CD4-positive, alpha-beta memory T cell (primary cell): ENCODE data around the gene LRCH3. TPM values are rescaled to one million over a fixed set of nuclear protein-coding genes. Genes with fewer than 3 reads are reported as not detected.

Experiments used
- CTCF ChIA-PET: fragments of 350-600 bp; sonication (Branson Sonifier 250); formaldehyde crosslinking; loops from one replicate; lab custom pipeline; 2021; ENCODE audit warnings: inconsistent platforms; ENCODE audit not compliant: partially characterized antibody; lab: Charles Lee
- POLR2A ChIA-PET: fragments of 350-600 bp; sonication (Branson Sonifier 250); formaldehyde crosslinking; loops from one replicate; lab custom pipeline; 2021; ENCODE audit not compliant: partially characterized antibody; lab: Charles Lee
- DNase-seq, 5 donors: peaks; one replicate each; pipeline versions ENCODE4 v3.0.0 to v3.0.0-alpha.2; 2020 to 2022; ENCODE audit warnings: mixed read lengths in 1 of 5
- H3K27ac ChIP-seq: one replicate; pipeline ENCODE4 v1.7.0; 2013; ENCODE audit warnings: low read depth, low read length
- H3K27me3 ChIP-seq: 2 replicates; pipeline ENCODE4 v1.7.0; 2013; ENCODE audit warnings: mild to moderate bottlenecking, low read length, moderate library complexity; ENCODE audit not compliant: insufficient read depth
- H3K36me3 ChIP-seq: 2 replicates; pipeline ENCODE4 v1.7.0; 2013; ENCODE audit warnings: mild to moderate bottlenecking, low read length, moderate library complexity; ENCODE audit not compliant: insufficient read depth
- H3K4me1 ChIP-seq: 2 replicates; pipeline ENCODE4 v1.7.0; 2013; ENCODE audit warnings: mild to moderate bottlenecking, low read length, moderate library complexity; ENCODE audit not compliant: insufficient read depth
- H3K4me3 ChIP-seq, 2 donors: one replicate each; pipeline ENCODE4 v1.7.0; 2013; ENCODE audit warnings: low read length in 2 of 2, mild to moderate bottlenecking in 1 of 2
- H3K9me3 ChIP-seq, 2 donors: one replicate each; pipeline ENCODE4 v1.7.0; 2013; ENCODE audit warnings: low read length in 2 of 2, control low read depth in 1 of 2; ENCODE audit not compliant: control insufficient read depth in 1 of 2
- H3K27ac Mint-ChIP-seq, 7 donors: one replicate each; pipeline ENCODE4 v1.8.0; 2020 to 2021; ENCODE audit warnings: mixed read lengths in 7 of 7, mild to moderate bottlenecking in 6 of 7, inconsistent platforms in 3 of 7, moderate library complexity in 3 of 7
- H3K27me3 Mint-ChIP-seq, 2 donors: one replicate each; pipeline ENCODE4 v1.8.0; 2020 to 2021; ENCODE audit warnings: mixed read lengths in 2 of 2
- H3K36me3 Mint-ChIP-seq, 2 donors: one replicate each; pipeline ENCODE4 v1.8.0; 2020 to 2021; ENCODE audit warnings: mixed read lengths in 2 of 2, inconsistent platforms in 1 of 2, mild to moderate bottlenecking in 1 of 2
- H3K4me1 Mint-ChIP-seq, 4 donors: one replicate each; pipeline ENCODE4 v1.8.0; 2020 to 2021; ENCODE audit warnings: mixed read lengths in 4 of 4, mild to moderate bottlenecking in 1 of 4
- H3K4me3 Mint-ChIP-seq, 8 donors: one replicate each; pipeline ENCODE4 v1.8.0; 2020 to 2021; ENCODE audit warnings: mixed read lengths in 8 of 8, mild to moderate bottlenecking in 7 of 8, moderate library complexity in 6 of 8, inconsistent platforms in 3 of 8
- H3K9me3 Mint-ChIP-seq, 8 donors: one replicate each; pipeline ENCODE4 v1.8.0; 2020 to 2021; ENCODE audit warnings: mixed read lengths in 8 of 8, mild to moderate bottlenecking in 5 of 8, inconsistent platforms in 3 of 8, moderate library complexity in 1 of 8
- intact Hi-C: fragments of 100-400 bp; cut with micrococcal nuclease; formaldehyde crosslinking; loops from one replicate; pipeline ENCODE4 v1.15.1; 2023
- polyA plus RNA-seq, 2 donors: library from polyadenylated mRNA; unstranded; fragments of 300-500 nt; fragmentation: Illumina TruSeq; gene quantifications; one replicate each; pipeline ENCODE4 v1.2.3, GENCODE V29; 2021
- total RNA-seq, 2 experiments: library from RNA; stranded (reverse); gene quantifications; one replicate each; pipeline ENCODE4 v1.2.3, GENCODE V29; 2021

LRCH3 gene
- total and polyA plus RNA-seq, 4 experiments from 2014 or later, result 7.4 to 87.7 (median 48.7) TPM

DNA sequence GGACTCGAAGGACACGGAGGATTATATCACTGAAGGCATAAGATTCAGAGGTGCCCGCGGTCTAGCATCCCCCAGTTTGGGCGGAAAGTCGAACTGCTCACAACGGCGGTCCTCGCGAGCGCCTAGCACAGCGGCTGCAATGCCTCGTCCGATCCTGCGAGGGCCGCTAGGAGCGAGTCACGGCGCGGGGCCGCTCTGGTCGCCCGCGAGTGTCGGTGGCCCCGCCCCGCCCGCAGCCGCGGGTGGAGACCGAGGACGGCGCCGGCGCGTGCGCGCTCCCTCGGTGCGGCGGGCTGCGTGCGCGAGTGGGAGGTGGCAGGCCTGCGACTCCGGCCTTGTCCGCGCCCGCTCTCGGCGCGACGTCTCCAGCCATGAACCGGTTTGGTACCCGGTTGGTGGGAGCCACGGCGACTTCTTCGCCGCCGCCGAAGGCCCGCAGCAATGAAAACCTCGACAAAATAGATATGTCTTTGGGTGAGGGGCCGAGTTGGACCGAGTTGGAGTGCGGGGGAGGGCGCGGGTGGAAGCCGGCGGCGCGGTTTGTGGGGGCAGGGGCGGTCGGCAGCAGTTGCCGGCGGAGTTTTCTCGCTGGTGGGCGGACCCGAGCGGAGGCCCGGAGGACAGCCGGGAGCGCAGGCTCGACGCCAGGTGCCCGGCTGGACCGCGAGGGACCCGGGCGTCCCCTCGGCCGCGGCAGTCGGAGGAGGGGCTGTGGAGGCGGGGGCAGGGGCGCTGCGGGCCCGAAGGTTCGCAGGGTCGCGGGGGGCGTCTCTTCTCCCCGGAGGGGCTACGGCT is 41.3 kb upstream of the LRCH3 start, which contains the start of gene FYTTD1:
Gene FYTTD1, plus strand, starts transcription at position 283 of the 795 bp plus-strand sequence. Its CDS starts 89 bp downstream, at position 372.
- Mint-ChIP-seq H3K27ac (peak within 1 kb of the TSS; percentile 97 to 99 (median 99)), H3K27me3 (peaks cover 0 to 2% of the 10 kb centered on the region in 2 donors), H3K9me3 (no peaks in the 10 kb centered on the region), H3K36me3 (peaks cover 0 to 13% of the 10 kb centered on the region in 2 donors), H3K4me1 (peaks cover 26 to 54% (median 39%) of the 10 kb centered on the region in 4 donors), H3K4me3 (peak within 1 kb of the TSS; percentile 93 to 99 (median 98))
- POLR2A ChIA-PET, result interaction anchor here (1.2 to 4.2 kb wide), 6 partner anchors 13 to 200 kb away, joined by 3 to 42 read pairs (median 28); partner anchors contain the start of genes LRCH3, RPL35A and RUBCN
- CTCF ChIA-PET, result interaction anchor here (0.7 to 1.7 kb wide), 10 partner anchors 9 to 156 kb away, joined by 3 to 11 read pairs (median 4); no protein-coding TSS in a partner anchor
- intact Hi-C loops, result loop anchor here (1.0 to 5.0 kb wide), 7 partner anchors 13 to 203 kb away; partner anchors contain the start of genes BDH1, LRCH3, RPL35A and RUBCN
- Histone ChIP-seq H3K36me3 (no peaks in the 10 kb centered on the region), H3K27ac (peak within 1 kb of the TSS; percentile 86), H3K4me1 (peaks cover 50% of the 10 kb centered on the region), H3K4me3 (peak within 1 kb of the TSS; percentile 75 to 89), H3K27me3 (no peaks in the 10 kb centered on the region), H3K9me3 (no peaks in the 10 kb centered on the region)
- peak; percentile 86 to 90 (median 88) for DNase-seq

GRCh38 chr3:197750396-197750831 is 40.6 kb upstream of the LRCH3 start:
- H3K9me3 Mint-ChIP-seq, result no peaks in the 10 kb centered on the region
- DNase-seq, result peak; percentile 61 to 71 (median 65)
- Histone ChIP-seq H3K27ac (peak overlapping the region; percentile 86), H3K36me3 (no peaks in the 10 kb centered on the region), H3K27me3 (no peaks in the 10 kb centered on the region), H3K4me3 (peak overlapping the region; percentile 75 to 89), H3K4me1 (peaks cover 51% of the 10 kb centered on the region), H3K9me3 (no peaks in the 10 kb centered on the region)
- H3K4me3 Mint-ChIP-seq, result peak overlapping the region; percentile 93 to 99 (median 96)
- peaks cover 0 to 13% of the 10 kb centered on the region in 2 donors for H3K36me3 Mint-ChIP-seq
- peaks cover 0 to 2% of the 10 kb centered on the region in 2 donors for H3K27me3 Mint-ChIP-seq
- intact Hi-C loops, result loop anchor here (1.0 to 5.0 kb wide), 5 partner anchors 40 to 202 kb away; partner anchors contain the start of genes BDH1, LRCH3 and RPL35A
- H3K4me1 Mint-ChIP-seq, result peaks cover 30 to 58% (median 42%) of the 10 kb centered on the region in 4 donors
- ChIA-PET CTCF (interaction anchor here (0.7 to 1.7 kb wide), 7 partner anchors 27 to 151 kb away, joined by 3 to 7 read pairs (median 4); no protein-coding TSS in a partner anchor), POLR2A (interaction anchor here (0.6 to 4.2 kb wide), 6 partner anchors 14 to 199 kb away, joined by 3 to 42 read pairs (median 18); partner anchors contain the start of genes LRCH3, RPL35A and RUBCN)
- H3K27ac Mint-ChIP-seq, result peak overlapping the region; percentile 90 to 98 (median 95)

DNA sequence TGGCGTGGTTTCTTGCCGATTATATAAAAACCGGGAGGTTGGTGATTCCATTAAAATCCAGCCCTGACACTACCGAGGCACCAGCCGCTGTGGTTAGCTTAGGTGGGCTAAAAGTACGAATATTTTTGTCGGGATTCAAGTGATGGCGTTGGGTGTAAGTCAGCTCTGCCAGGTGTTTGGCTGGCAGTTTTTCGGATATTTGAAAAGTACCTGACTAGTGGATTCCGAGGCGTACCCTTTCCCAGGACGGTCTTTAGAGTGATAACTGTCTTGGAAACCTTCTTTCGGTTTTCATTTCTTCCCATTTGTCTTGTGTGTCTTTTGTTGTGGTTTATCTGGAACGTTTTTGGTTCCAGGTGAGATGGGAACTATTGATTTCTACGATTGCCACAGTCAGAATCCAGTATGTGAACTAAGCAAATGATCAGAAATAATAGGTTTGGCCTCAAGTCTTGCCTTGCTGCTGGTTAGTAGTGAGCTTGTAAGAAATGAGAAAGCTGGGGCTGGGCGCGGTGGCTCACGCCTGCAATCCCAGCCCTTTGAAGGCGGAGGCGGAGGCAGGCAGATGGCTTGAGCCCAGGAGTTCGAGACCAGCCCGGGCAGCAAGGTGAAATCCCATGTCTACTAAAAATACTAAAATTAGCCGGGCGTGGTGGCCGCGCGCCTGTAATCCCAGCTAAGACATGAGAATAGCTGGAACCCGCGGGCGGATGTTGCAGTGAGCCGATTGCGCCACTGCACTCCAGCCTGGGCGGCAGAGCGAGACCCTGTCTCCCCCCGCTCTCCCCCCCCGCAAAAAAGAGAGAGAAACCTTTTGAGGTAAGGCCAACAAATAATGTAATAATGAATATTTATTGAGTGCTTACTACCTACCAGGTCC is 40.0 kb upstream of the LRCH3 start:
- CTCF ChIA-PET, result interaction anchor here (0.7 to 1.7 kb wide), 7 partner anchors 26 to 152 kb away, joined by 3 to 7 read pairs (median 4); no protein-coding TSS in a partner anchor
- H3K4me3 Mint-ChIP-seq, result peak overlapping the region; percentile 93 to 99 (median 96)
- no peaks in the 10 kb centered on the region for H3K27me3 ChIP-seq
- peak overlapping the region; percentile 86 for H3K27ac ChIP-seq
- peaks cover 2 to 14% of the 10 kb centered on the region in 2 donors for H3K36me3 Mint-ChIP-seq
- H3K4me1 Mint-ChIP-seq, result peaks cover 34 to 62% (median 47%) of the 10 kb centered on the region in 4 donors
- no peaks in the 10 kb centered on the region for H3K36me3 ChIP-seq
- H3K9me3 Mint-ChIP-seq, result no peaks in the 10 kb centered on the region
- POLR2A ChIA-PET, result interaction anchor here (0.6 to 4.2 kb wide), 6 partner anchors 13 to 199 kb away, joined by 3 to 42 read pairs (median 18); partner anchors contain the start of genes LRCH3, RPL35A and RUBCN
- H3K4me3 ChIP-seq, result peak overlapping the region; percentile 75 to 89
- intact Hi-C loops, result loop anchor here (1.0 to 5.0 kb wide), 5 partner anchors 40 to 201 kb away; partner anchors contain the start of genes BDH1, LRCH3 and RPL35A
- DNase-seq, result peak in 4 of 5 donors; percentile 27 to 39 (median 35)
- peaks cover 0 to 2% of the 10 kb centered on the region in 2 donors for H3K27me3 Mint-ChIP-seq
- no peaks in the 10 kb centered on the region for H3K9me3 ChIP-seq
- H3K27ac Mint-ChIP-seq, result peak overlapping the region; percentile 90 to 98 (median 95)
- H3K4me1 ChIP-seq, result peaks cover 56% of the 10 kb centered on the region

DNA sequence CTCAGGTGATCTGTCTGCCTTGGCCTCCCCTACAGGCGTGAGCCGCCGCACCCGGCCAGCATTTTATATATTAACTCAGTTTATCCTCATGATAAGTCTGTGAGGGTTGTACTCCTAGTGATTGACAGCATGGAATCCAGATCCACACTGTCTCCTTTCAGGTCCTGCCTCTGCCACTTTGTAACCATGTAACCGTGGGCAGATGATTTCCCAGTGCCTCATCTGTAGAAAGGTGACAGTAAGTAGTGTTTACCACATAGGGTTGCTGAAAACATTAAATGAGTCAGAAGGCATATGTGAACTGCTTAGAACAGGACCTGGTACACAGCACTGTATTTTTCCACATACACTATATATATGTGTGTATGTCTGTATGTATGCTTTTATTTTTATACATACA is 38.9 kb upstream of the LRCH3 start:
- peaks cover 0 to 2% of the 10 kb centered on the region in 2 donors for H3K27me3 Mint-ChIP-seq
- no peaks in the 10 kb centered on the region for H3K9me3 Mint-ChIP-seq
- no peaks in the 10 kb centered on the region for H3K27me3 ChIP-seq
- H3K4me1 ChIP-seq, result peaks cover 64% of the 10 kb centered on the region
- peaks cover 8% of the 10 kb centered on the region for H3K36me3 ChIP-seq
- intact Hi-C loops, result loop anchor here (5.0 kb wide), 1 partner anchor 200 kb away; the partner anchor contains the start of gene RPL35A
- peak overlapping the region; percentile 74 to 97 (median 81) for H3K27ac Mint-ChIP-seq
- H3K4me1 Mint-ChIP-seq, result peaks cover 40 to 71% (median 52%) of the 10 kb centered on the region in 4 donors
- no peak overlapping the region for H3K27ac ChIP-seq
- POLR2A ChIA-PET, result interaction anchor here (2.4 kb wide), 1 partner anchor 40 kb away, joined by 31 read pairs; no protein-coding TSS in a partner anchor
- H3K4me3 Mint-ChIP-seq, result peak overlapping the region; percentile 74 to 89 (median 78)
- peaks cover 5 to 23% of the 10 kb centered on the region in 2 donors for H3K36me3 Mint-ChIP-seq
- no peak overlapping the region for H3K4me3 ChIP-seq
- CTCF ChIA-PET, result no interaction called here
- no peaks in the 10 kb centered on the region for H3K9me3 ChIP-seq
- no peak for DNase-seq

DNA sequence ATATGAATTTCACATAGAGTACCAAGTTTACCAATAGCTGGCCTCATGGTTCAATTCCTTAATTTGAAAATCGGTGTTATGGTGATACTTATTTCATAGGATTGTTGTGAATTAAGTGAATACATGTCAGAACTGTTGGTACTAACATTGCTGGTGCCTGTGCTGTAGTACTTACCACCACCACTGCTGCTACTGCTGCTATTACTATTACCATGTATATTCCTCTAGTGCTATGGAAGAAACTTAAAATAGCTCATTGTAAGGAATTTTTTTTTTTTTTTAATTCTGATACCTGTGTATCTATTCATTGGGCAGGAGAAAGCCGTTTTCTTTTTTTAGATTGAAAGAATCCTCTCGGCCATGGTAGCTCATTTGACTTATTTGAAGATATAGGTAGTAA is 37.8 kb upstream of the LRCH3 start:
- POLR2A ChIA-PET, result interaction anchor here (1.4 to 1.5 kb wide), 2 partner anchors 17 to 38 kb away, joined by 4 to 6 read pairs; partner anchors contain the start of gene LRCH3
- Mint-ChIP-seq H3K27ac (peak overlapping the region in 5 of 7 donors; percentile 10 to 97 (median 85)), H3K4me3 (peak overlapping the region in 5 of 8 donors; percentile 1 to 41 (median 26)), H3K36me3 (peaks cover 5 to 27% of the 10 kb centered on the region in 2 donors), H3K4me1 (peaks cover 40 to 70% (median 51%) of the 10 kb centered on the region in 4 donors), H3K27me3 (peaks cover 0 to 2% of the 10 kb centered on the region in 2 donors), H3K9me3 (no peaks in the 10 kb centered on the region)
- Histone ChIP-seq H3K27me3 (no peaks in the 10 kb centered on the region), H3K9me3 (no peaks in the 10 kb centered on the region), H3K36me3 (peaks cover 12% of the 10 kb centered on the region), H3K4me1 (peaks cover 58% of the 10 kb centered on the region), H3K4me3 (no peak overlapping the region), H3K27ac (no peak overlapping the region)
- CTCF ChIA-PET, result no interaction called here
- intact Hi-C loops, result loop anchor here (5.0 kb wide), 1 partner anchor 199 kb away; the partner anchor contains the start of gene RPL35A
- no peak for DNase-seq

DNA sequence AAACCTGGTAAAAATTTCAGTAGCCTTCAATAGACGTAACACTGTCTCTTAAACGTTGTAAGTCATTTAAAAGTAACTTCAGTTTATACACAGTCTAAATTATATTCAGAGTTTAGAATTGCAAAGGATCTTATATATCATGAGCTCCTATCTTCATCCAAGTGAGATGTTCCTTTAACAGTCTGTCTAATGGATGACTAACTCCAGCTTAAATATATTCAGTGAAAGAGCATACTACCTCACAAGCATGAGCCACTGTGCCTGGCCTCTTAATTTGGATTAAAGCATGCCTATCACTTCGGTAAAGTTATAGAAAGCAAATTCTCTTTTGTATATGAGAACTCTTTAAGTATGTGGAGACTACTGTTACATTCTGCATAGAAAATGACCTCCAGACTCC is 34.4 kb upstream of the LRCH3 start:
- H3K4me3 Mint-ChIP-seq, result no peak overlapping the region
- no peaks in the 10 kb centered on the region for H3K9me3 Mint-ChIP-seq
- peaks cover 5 to 14% of the 10 kb centered on the region in 2 donors for H3K36me3 Mint-ChIP-seq
- H3K27me3 ChIP-seq, result no peaks in the 10 kb centered on the region
- DNase-seq, result no peak
- ChIA-PET POLR2A (no interaction called here), CTCF (interaction anchor here (0.9 kb wide), 1 partner anchor 37 kb away, joined by 3 read pairs; no protein-coding TSS in a partner anchor)
- no peak overlapping the region for H3K27ac ChIP-seq
- H3K27me3 Mint-ChIP-seq, result no peaks in the 10 kb centered on the region
- H3K9me3 ChIP-seq, result no peaks in the 10 kb centered on the region
- peaks cover 42% of the 10 kb centered on the region for H3K4me1 ChIP-seq
- H3K4me3 ChIP-seq, result no peak overlapping the region
- H3K4me1 Mint-ChIP-seq, result peaks cover 24 to 43% (median 36%) of the 10 kb centered on the region in 4 donors
- peak overlapping the region in 1 of 7 donors; percentile 8 for H3K27ac Mint-ChIP-seq
- intact Hi-C loops, result no loop called here
- H3K36me3 ChIP-seq, result peaks cover 27% of the 10 kb centered on the region
